Ovary (tissue), 9 donors: ENCODE data around the gene PFKFB4. TPM values are rescaled to one million over a fixed set of nuclear protein-coding genes. Genes with fewer than 3 reads are reported as not detected.

ENCODE experiments used
- DNase-seq, 5 donors: peaks; one replicate each; pipeline ENCODE4 v3.0.0-alpha.2; 2019 to 2020
- H3K27ac ChIP-seq, 2 donors: fragments of 200-600 bp; one replicate each; pipeline versions ENCODE4 v1.5.1 to v1.8.0; 2019 to 2022
- H3K27me3 ChIP-seq: fragments of 200-600 bp; one replicate; pipeline ENCODE4 v1.8.0; 2022
- H3K36me3 ChIP-seq: fragments of 200-600 bp; sonication (generic); one replicate; pipeline ENCODE4 v1.5.1; 2019
- H3K4me1 ChIP-seq: one replicate; pipeline ENCODE4 v1.8.1; 2013; ENCODE audit warnings: mild to moderate bottlenecking, moderate library complexity; ENCODE audit not compliant: insufficient read depth
- H3K4me3 ChIP-seq: fragments of 200-600 bp; sonication (generic); one replicate; pipeline ENCODE4 v1.5.1; 2017
- H3K9me3 ChIP-seq, 2 donors: fragments of 200-600 bp in 1 of 2; sonication (generic) in 1 of 2; one replicate each; pipeline versions ENCODE4 v1.5.1 to v1.8.1; 2013 to 2019; ENCODE audit warnings: mild to moderate bottlenecking in 1 of 2, moderate library complexity in 1 of 2
- EP300 ChIP-seq: sonication (generic); formaldehyde crosslinking; IDR thresholded peaks from one replicate; pipeline ENCODE4 v1.6.1; 2017; ENCODE audit warnings: antibody characterized with exemption
- POLR2A ChIP-seq: fragments of 450-650 bp; IDR thresholded peaks from one replicate; pipeline ENCODE4 v1.6.1; 2017; ENCODE audit warnings: antibody characterized with exemption, mild to moderate bottlenecking, moderate library complexity
- whole genome bisulfite sequencing, 3 donors: extraction: QIAGEN DNeasy Blood & Tissue Kit in 1 of 3; methylation state at CpG; one replicate each; pipeline versions ENCODE4 v1.1.5 to v1.1.7; 2013 to 2017; 5-methylcytosine and 5-hydroxymethylcytosine counted together
- intact Hi-C, 4 donors: fragments of 100-400 bp; cut with DNase I; formaldehyde crosslinking; loops; one replicate each; pipeline versions ENCODE4 v1.11.0 to v1.15.1; 2022 to 2023
- polyA plus RNA-seq, 2 donors: library from polyadenylated mRNA; stranded (reverse); fragments of 200-250 nt in 1 of 2; fragments of 350-450 nt in 1 of 2; fragmentation: Illumina TruSeq in 1 of 2; extraction: RNeasy Lipid Tissue Mini Kit (QIAGEN cat#74804) in 1 of 2; gene quantifications; one replicate each; pipeline ENCODE4 v1.2.3, GENCODE V29; 2013 to 2014
- total RNA-seq, 7 donors: library from RNA; depleted of rRNA in 2 of 7; stranded (reverse); fragments of >200 nt in 2 of 7; fragmentation: NEBNext Ultra II Directional in 3 of 7; extraction: Animal tissue kit (Norgen Biotek cat#: 25700) in 3 of 7; gene quantifications; one replicate each; pipeline versions ENCODE4 v1.1.0 to v1.2.4, GENCODE V29; 2016 to 2023
- TF ChIP-seq, protein P1 (sequence below), 3 donors: fragments of 450-650 bp in 2 of 3; fragments of 200-600 bp in 1 of 3; IDR thresholded peaks; one replicate each; pipeline versions ENCODE4 v1.5.1 to v1.8.0; 2016 to 2022; ENCODE audit warnings: antibody characterized with exemption in 3 of 3, mild to moderate bottlenecking in 1 of 3
- donor health status: DM: no; HTN: no; CAD: no; lungs with moderate emphysema.
- donor health status: DM: no; HTN: no; CAD: no.
- donor health status: Bipolar disorder and iron deficiency.
- donor health status: DM: yes; HTN: yes; CAD: no.
- donor health status: DM: no; HTN: no; CAD: no.
- donor health status: DM: yes; HTN: yes; CAD: no.

PFKFB4 gene
- total and polyA plus RNA-seq, 9 donors: 2.3 to 8.0 (median 5.6) TPM

DNA sequence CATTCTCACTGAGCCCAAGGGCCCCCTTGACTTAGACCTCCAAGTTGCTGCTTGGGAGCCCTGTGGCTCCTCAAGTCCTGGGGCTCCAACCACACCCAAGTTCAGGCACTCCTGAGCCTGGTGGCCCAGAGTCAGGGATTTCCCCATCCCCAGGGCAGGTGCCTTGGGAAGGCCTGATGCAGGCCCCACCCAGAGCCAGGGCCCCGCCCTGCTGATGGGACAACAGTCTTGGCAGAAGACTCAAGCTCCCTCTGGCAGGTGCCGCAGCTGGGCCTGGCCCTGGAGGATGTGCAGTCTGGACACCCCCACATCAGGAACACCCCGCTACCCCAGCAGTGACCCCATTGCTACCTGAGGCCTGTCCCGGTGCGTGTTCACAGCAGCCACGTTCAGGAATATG is 35.0 kb downstream of the PFKFB4 start:
- Histone ChIP-seq H3K27ac (no peak overlapping the region), H3K4me3 (no peak overlapping the region), H3K4me1 (no peaks in the 10 kb centered on the region), H3K36me3 (no peaks in the 10 kb centered on the region), H3K27me3 (no peaks in the 10 kb centered on the region), H3K9me3 (no peaks in the 10 kb centered on the region)
- WGBS, 3 donors: 93 to 95% (median 94%) methylated on average over 6 of the region's 6 CpGs
- DNase-seq: no peak
- TF ChIP-seq POLR2A: no peak
- no peak for TF ChIP-seq EP300
- TF ChIP-seq, protein P1, sequence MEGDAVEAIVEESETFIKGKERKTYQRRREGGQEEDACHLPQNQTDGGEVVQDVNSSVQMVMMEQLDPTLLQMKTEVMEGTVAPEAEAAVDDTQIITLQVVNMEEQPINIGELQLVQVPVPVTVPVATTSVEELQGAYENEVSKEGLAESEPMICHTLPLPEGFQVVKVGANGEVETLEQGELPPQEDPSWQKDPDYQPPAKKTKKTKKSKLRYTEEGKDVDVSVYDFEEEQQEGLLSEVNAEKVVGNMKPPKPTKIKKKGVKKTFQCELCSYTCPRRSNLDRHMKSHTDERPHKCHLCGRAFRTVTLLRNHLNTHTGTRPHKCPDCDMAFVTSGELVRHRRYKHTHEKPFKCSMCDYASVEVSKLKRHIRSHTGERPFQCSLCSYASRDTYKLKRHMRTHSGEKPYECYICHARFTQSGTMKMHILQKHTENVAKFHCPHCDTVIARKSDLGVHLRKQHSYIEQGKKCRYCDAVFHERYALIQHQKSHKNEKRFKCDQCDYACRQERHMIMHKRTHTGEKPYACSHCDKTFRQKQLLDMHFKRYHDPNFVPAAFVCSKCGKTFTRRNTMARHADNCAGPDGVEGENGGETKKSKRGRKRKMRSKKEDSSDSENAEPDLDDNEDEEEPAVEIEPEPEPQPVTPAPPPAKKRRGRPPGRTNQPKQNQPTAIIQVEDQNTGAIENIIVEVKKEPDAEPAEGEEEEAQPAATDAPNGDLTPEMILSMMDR (IDR thresholded peaks at IDR 0.05): no peak
- intact Hi-C loops: no loop called here

DNA sequence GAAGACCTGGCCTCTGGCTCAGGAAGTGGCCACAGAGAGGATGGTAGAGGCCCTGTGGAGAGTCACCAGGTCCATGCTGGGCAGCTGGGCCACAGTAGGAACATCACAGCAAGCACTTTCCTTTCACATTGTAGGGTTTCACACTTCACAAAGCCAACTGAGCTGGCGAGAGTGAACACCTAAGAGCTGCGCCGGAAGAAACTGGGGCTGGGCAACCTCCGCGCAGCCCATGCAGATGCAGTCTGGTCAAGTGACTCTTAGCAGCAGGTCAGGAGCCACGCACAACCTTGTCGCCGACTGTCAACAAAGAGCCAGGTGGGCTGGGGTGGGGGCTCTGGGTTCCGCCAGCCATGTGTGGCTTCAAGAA is 37.3 kb downstream of the PFKFB4 start:
- H3K4me1 ChIP-seq: no peaks in the 10 kb centered on the region
- WGBS, 3 donors: 90 to 96% (median 93%) methylated on average over 9 of the region's 9 CpGs
- H3K9me3 ChIP-seq: no peaks in the 10 kb centered on the region
- no peak for TF ChIP-seq POLR2A
- TF ChIP-seq, protein P1 (IDR thresholded peaks at IDR 0.05): no peak
- TF ChIP-seq EP300: no peak
- H3K4me3 ChIP-seq: no peak overlapping the region
- intact Hi-C loops: no loop called here
- no peak for DNase-seq
- H3K27ac ChIP-seq: no peak overlapping the region
- H3K27me3 ChIP-seq: no peaks in the 10 kb centered on the region
- H3K36me3 ChIP-seq: no peaks in the 10 kb centered on the region

DNA sequence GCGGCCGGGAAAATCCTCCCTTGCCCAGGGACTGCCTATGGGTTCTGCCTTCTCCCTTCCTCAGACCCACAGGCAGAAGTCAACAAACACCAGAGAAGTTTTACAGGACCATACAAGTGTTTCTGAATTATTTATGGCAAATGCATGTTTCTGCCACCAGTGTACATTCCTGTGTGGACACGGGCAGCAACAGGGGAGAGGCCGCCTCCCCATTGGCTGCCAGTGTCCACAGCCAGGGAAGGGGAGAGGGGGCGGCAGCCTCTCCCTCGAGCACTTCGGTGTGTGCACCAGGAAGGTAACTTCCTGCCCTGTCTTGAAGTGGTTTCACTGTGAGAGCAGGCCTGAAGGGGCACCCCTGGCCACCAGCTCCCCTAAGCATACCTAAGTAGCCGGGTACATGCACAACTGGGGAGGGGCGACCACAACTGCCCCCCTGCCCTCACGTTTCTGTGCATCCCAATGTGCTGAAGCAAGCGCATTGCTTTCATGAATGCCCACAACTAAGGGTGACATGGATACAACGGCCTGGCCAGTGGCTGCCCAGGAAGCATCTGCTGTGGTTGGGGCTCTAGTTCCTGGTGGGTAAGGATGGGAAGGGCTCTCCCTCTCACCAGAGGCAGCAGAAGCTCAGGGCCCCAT is 37.8 kb downstream of the PFKFB4 start:
- WGBS, 3 donors: 68 to 71% (median 70%) methylated on average over 12 of the region's 12 CpGs
- Histone ChIP-seq H3K27me3 (no peaks in the 10 kb centered on the region), H3K27ac (no peak overlapping the region), H3K9me3 (no peaks in the 10 kb centered on the region), H3K36me3 (no peaks in the 10 kb centered on the region), H3K4me3 (no peak overlapping the region), H3K4me1 (no peaks in the 10 kb centered on the region)
- TF ChIP-seq EP300 (no peak), POLR2A (no peak)
- TF ChIP-seq, protein P1 (IDR thresholded peaks at IDR 0.05): no peak
- DNase-seq: no peak
- intact Hi-C loops: no loop called here

DNA sequence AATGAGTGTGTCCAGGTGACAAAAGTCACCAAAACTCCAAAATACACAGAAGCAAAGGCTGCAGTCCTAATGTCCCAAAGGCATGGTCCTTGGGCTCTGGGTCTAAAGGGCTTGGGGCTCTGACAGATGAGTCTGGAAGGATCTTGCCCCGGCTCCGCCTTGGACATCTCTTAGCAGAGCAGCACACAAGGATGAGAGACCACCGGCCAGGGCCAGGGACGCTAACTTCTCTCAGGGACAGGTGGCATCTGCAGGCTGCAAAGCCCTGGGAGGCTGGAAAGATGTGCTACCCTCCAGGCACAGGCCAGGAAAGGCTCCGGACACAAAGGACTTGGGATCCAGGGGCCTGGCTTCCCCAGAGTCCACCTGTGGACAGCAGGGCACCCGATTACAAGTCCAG is 38.5 kb downstream of the PFKFB4 start:
- Histone ChIP-seq H3K27ac (no peak overlapping the region), H3K4me3 (no peak overlapping the region), H3K27me3 (no peaks in the 10 kb centered on the region), H3K4me1 (no peaks in the 10 kb centered on the region), H3K36me3 (no peaks in the 10 kb centered on the region), H3K9me3 (no peaks in the 10 kb centered on the region)
- WGBS, 3 donors: 91 to 93% (median 92%) methylated on average over 6 of the region's 6 CpGs
- DNase-seq: no peak
- intact Hi-C loops: no loop called here
- TF ChIP-seq POLR2A (no peak), EP300 (no peak)
- TF ChIP-seq, protein P1 (IDR thresholded peaks at IDR 0.05): no peak
